Stimulated activated CD4-positive, alpha-beta T cell treated with anti-CD3 and anti-CD28 coated beads, Interleukin-4, amount 100 ng/mL, for 4 hours (primary cell): ENCODE data around the gene SNORC.

ENCODE experiments used
- DNase-seq, 2 experiments: peaks; one replicate each; pipeline ENCODE4 v3.0.0-alpha.2; 2020

Gene SNORC

GRCh38 chr2:232883116-232883721 is 13.2 kb downstream of the SNORC start:
- no peak for DNase-seq

GRCh38 chr2:232884001-232884421 is 13.9 kb downstream of the SNORC start:
- no peak for DNase-seq

GRCh38 chr2:232884549-232885263 is 14.6 kb downstream of the SNORC start:
- no peak for DNase-seq

GRCh38 chr2:232885264-232885961 is 15.3 kb downstream of the SNORC start:
- no peak for DNase-seq

- no peak for DNase-seq
Observed at GRCh38 chr2:232886176-232886575, 16.1 kb downstream of the SNORC start.

- no peak for DNase-seq
Observed at GRCh38 chr2:232886632-232887031, 16.6 kb downstream of the SNORC start.

- DNase-seq: no peak
Observed at GRCh38 chr2:232887171-232887850, 17.2 kb downstream of the SNORC start.

- no peak for DNase-seq
Observed at GRCh38 chr2:232888099-232888836, 18.2 kb downstream of the SNORC start.

- no peak for DNase-seq
Observed at GRCh38 chr2:232888839-232889529, 18.9 kb downstream of the SNORC start.

- no peak for DNase-seq
Observed at GRCh38 chr2:232889876-232890401, 19.9 kb downstream of the SNORC start.

- DNase-seq: no peak
Observed at GRCh38 chr2:232890536-232890895, 20.5 kb downstream of the SNORC start.

GRCh38 chr2:232890896-232891601 is 21.0 kb downstream of the SNORC start:
- DNase-seq: no peak

- no peak for DNase-seq
Observed at GRCh38 chr2:232891621-232892071, 21.6 kb downstream of the SNORC start.

GRCh38 chr2:232892221-232892620 is 22.2 kb downstream of the SNORC start:
- DNase-seq: no peak

- no peak for DNase-seq
Observed at GRCh38 chr2:232892843-232893242, 22.8 kb downstream of the SNORC start.

GRCh38 chr2:232893834-232894233 is 23.8 kb downstream of the SNORC start:
- DNase-seq: no peak

- no peak for DNase-seq
Observed at GRCh38 chr2:232894251-232894650, 24.2 kb downstream of the SNORC start.

- no peak for DNase-seq
Observed at GRCh38 chr2:232894746-232895145, 24.7 kb downstream of the SNORC start.

- no peak for DNase-seq
Observed at GRCh38 chr2:232896111-232896510, 26.0 kb downstream of the SNORC start.

GRCh38 chr2:232896720-232897597 is 26.9 kb downstream of the SNORC start:
- DNase-seq: no peak
